DND-41 (cell line): ENCODE results near the gene STAT5B.
"Not testable (repeated sequence)": the region's sequence is repeated elsewhere in the genome, so short reads cannot be mapped to it uniquely, and the experiment has no call there.

Source experiments
- ATAC-seq: fragments of 200-7000 bp; cut with Tn5 transposase; 3 replicates; pipeline ENCODE4 v1.9.1; 2021; ENCODE audit warnings: low read depth; ENCODE audit not compliant: insufficient read depth
- DNase-seq: peaks from one replicate; pipeline ENCODE4 v3.0.0-alpha.2; 2020
- H2AFZ ChIP-seq: 2 replicates; pipeline ENCODE4 v1.6.0; 2012; ENCODE audit warnings: low read depth, low read length
- H3K27ac ChIP-seq: 2 replicates; pipeline ENCODE4 v1.5.1; 2012; ENCODE audit warnings: low read length, inconsistent platforms
- H3K27me3 ChIP-seq: fragments of 200-600 bp; sonication (generic); 2 replicates; pipeline ENCODE4 v1.6.0; 2012; ENCODE audit warnings: low read length, mild to moderate bottlenecking, inconsistent platforms; ENCODE audit not compliant: insufficient read depth, poor library complexity
- H3K36me3 ChIP-seq: 2 replicates; pipeline ENCODE4 v1.5.1; 2012; ENCODE audit warnings: low read length, inconsistent platforms; ENCODE audit not compliant: insufficient read depth
- H3K4me1 ChIP-seq: 2 replicates; pipeline ENCODE4 v1.5.1; 2012; ENCODE audit warnings: mild to moderate bottlenecking, low read length; ENCODE audit not compliant: insufficient read depth
- H3K4me2 ChIP-seq: 2 replicates; pipeline ENCODE4 v1.6.0; 2012; ENCODE audit warnings: mild to moderate bottlenecking, moderate library complexity, low read length, inconsistent platforms; ENCODE audit not compliant: insufficient read depth
- H3K4me3 ChIP-seq, 2 experiments: fragments of 200-600 bp in 1 of 2; shearing (Covaris generic) in 1 of 2; 2 replicates each; pipeline ENCODE4 v1.5.1; 2012 to 2016; ENCODE audit warnings: inconsistent platforms in 2 of 2, low read length in 2 of 2, mild to moderate bottlenecking in 2 of 2, low read depth in 1 of 2, moderate library complexity in 1 of 2
- H3K79me2 ChIP-seq: 2 replicates; pipeline ENCODE4 v1.6.0; 2012; ENCODE audit warnings: low read length, inconsistent platforms; ENCODE audit not compliant: insufficient read depth
- H3K9ac ChIP-seq: 2 replicates; pipeline ENCODE4 v1.6.0; 2012; ENCODE audit warnings: low read depth, mild to moderate bottlenecking, inconsistent platforms, low read length, moderate library complexity
- H3K9me3 ChIP-seq: 2 replicates; pipeline ENCODE4 v1.5.1; 2012; ENCODE audit warnings: low read length, moderate library complexity, mild to moderate bottlenecking, inconsistent platforms; ENCODE audit not compliant: insufficient read depth, severe bottlenecking
- H4K20me1 ChIP-seq: 2 replicates; pipeline ENCODE4 v1.6.0; 2012; ENCODE audit warnings: low read length; ENCODE audit not compliant: insufficient read depth
- EZH2 ChIP-seq: IDR thresholded peaks from 3 replicates; pipeline ENCODE4 v1.6.1; 2012; ENCODE audit warnings: borderline replicate concordance, low read depth, mild to moderate bottlenecking, moderate library complexity, low read length, inconsistent platforms; ENCODE audit not compliant: severe bottlenecking
- TF ChIP-seq, protein P1 (sequence below): IDR thresholded peaks from 2 replicates; pipeline ENCODE4 v1.5.1; 2012; ENCODE audit warnings: borderline replicate concordance, low read length, moderate library complexity, mild to moderate bottlenecking; ENCODE audit not compliant: poor library complexity, severe bottlenecking; ENCODE audit errors: extremely low read depth

The STAT5B gene

DNA sequence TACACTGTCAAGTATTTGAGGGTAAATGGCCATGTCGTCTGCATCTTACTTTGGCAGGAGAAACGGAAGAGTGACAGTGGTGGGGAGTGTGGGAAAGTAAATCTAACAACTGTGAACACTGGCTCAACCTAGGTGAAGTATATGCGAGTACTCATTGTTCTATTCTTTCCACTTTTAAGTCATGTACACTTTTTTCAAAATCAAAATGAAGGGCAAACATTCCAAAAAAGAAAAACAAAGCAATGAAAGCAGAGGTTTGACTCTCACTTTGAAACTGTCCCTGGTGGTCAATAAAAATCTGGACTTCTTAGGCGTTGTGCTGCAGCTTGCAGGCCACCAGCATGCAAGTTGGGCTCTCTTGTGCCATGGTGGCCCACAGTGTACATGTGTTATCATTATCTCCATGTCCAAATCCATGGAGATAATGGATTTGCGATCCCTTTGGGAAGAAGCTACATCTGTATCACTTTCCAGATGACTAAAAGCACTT is 32.7 kb downstream of the STAT5B start:
- Histone ChIP-seq H3K9me3 (no peaks in the 10 kb centered on the region), H3K79me2 (peaks cover 55% of the 10 kb centered on the region), H2AFZ (no peak overlapping the region), H3K9ac (no peak overlapping the region), H4K20me1 (no peaks in the 10 kb centered on the region; the same call in 1 of the 2 replicates), H3K27ac (no peak overlapping the region), H3K27me3 (no peaks in the 10 kb centered on the region), H3K4me1 (peaks cover 7% of the 10 kb centered on the region), H3K4me2 (no peak overlapping the region), H3K4me3 (no peak overlapping the region), H3K36me3 (no peaks in the 10 kb centered on the region)
- TF ChIP-seq, protein P1, sequence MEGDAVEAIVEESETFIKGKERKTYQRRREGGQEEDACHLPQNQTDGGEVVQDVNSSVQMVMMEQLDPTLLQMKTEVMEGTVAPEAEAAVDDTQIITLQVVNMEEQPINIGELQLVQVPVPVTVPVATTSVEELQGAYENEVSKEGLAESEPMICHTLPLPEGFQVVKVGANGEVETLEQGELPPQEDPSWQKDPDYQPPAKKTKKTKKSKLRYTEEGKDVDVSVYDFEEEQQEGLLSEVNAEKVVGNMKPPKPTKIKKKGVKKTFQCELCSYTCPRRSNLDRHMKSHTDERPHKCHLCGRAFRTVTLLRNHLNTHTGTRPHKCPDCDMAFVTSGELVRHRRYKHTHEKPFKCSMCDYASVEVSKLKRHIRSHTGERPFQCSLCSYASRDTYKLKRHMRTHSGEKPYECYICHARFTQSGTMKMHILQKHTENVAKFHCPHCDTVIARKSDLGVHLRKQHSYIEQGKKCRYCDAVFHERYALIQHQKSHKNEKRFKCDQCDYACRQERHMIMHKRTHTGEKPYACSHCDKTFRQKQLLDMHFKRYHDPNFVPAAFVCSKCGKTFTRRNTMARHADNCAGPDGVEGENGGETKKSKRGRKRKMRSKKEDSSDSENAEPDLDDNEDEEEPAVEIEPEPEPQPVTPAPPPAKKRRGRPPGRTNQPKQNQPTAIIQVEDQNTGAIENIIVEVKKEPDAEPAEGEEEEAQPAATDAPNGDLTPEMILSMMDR = no peak
- TF ChIP-seq EZH2 = no peak
- no peak for ATAC-seq
- DNase-seq = no peak

DNA sequence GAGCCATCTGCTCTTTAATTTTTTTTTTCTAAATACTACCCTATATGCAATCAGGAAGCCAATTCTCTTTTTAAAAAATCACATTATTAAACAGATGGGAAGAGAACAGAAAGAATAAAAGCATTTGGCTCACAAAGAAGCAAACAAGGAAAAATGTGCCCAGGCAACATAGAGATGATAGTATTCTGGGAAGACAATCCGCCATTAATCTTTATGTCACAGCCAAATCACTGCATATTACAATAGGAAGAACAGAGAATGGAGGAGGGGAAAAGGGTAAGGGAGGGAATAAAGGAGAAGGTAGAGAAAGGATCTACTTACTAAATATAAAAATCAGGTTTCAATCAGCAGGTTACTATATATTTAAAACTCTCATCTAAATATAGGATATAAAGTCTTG is 34.3 kb downstream of the STAT5B start:
- Histone ChIP-seq H3K9me3 (no peaks in the 10 kb centered on the region), H2AFZ (no peak overlapping the region), H3K4me3 (no peak overlapping the region), H3K9ac (no peak overlapping the region), H3K4me1 (no peaks in the 10 kb centered on the region), H3K36me3 (no peaks in the 10 kb centered on the region), H3K4me2 (no peak overlapping the region), H4K20me1 (no peaks in the 10 kb centered on the region; the same call in 1 of the 2 replicates), H3K27me3 (no peaks in the 10 kb centered on the region), H3K27ac (no peak overlapping the region), H3K79me2 (peaks cover 49% of the 10 kb centered on the region)
- ATAC-seq = no peak
- DNase-seq = no peak
- TF ChIP-seq, protein P1 = no peak
- TF ChIP-seq EZH2 = no peak

DNA sequence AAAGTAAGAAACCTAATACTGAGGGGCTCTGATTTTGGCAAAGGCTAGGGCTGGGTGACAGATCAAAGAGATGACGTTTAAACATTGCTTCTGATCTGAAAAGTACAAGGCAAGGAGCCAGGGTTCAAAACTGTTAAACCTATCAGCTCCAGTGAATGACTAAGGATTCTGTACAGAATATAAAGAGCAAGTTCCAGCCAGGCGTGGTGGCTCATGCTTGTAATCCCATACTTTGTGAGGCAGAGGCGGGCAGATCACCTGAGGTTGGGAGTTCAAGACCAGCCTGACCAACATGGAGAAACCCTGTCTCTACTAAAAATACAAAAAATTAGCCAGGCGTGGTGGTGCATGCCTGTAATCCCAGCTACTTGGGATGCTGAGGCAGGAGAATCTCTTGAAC is 35.3 kb downstream of the STAT5B start:
- not testable (repeated sequence) for H4K20me1 ChIP-seq, H3K36me3 ChIP-seq, H3K27me3 ChIP-seq, ATAC-seq, H3K4me2 ChIP-seq, H3K27ac ChIP-seq, H3K9ac ChIP-seq, H2AFZ ChIP-seq, H3K9me3 ChIP-seq, H3K4me1 ChIP-seq, H3K4me3 ChIP-seq, DNase-seq
- peaks cover 45% of the 10 kb centered on the region for H3K79me2 ChIP-seq

DNA sequence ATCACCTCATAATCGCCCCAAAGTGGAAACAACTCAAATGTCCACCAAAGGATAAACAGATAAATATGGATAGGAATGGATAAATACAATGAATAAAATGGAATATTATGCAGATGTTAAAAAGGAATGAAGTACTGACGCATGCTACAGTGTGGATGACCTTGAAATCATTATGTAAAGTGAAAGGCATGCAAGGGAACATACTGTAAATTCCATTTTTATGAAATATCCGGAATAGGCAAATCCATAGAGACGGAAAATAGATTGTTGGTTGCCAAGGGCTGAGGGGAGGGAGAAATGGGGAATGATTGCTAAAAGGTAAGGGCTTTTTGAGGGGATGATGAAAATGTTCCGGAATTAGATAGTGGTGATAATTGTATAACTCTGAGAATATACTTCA is 36.0 kb downstream of the STAT5B start:
- Histone ChIP-seq H3K79me2 (peaks cover 41% of the 10 kb centered on the region), H4K20me1 (no peaks in the 10 kb centered on the region; the same call in 1 of the 2 replicates), H2AFZ (no peak overlapping the region), H3K9ac (no peak overlapping the region), H3K4me3 (no peak overlapping the region), H3K27ac (no peak overlapping the region), H3K4me1 (no peaks in the 10 kb centered on the region), H3K27me3 (no peaks in the 10 kb centered on the region), H3K4me2 (no peak overlapping the region), H3K36me3 (no peaks in the 10 kb centered on the region), H3K9me3 (no peaks in the 10 kb centered on the region)
- DNase-seq = no peak
- ATAC-seq = no peak
- TF ChIP-seq, protein P1 = no peak
- TF ChIP-seq EZH2 = no peak

DNA sequence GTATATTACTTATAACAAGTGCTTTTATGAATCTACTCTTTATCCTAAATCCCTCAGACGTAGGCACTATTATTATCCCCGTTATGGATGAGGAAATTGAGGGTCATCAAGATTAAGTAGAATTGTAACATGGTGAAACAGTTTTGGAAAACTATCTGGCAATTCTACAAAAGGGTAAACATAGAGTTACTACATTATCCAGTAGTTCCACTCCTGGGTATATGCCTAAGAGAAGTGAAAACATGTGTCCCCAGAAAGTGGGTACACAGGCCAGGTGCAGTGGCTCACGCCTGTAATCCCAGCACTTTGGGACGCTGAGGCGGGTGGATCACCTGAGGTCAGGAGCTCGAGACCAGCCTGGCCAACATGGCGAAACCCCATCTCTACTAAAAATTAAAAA is 36.6 kb downstream of the STAT5B start:
- not testable (repeated sequence) for H2AFZ ChIP-seq, H3K4me2 ChIP-seq, DNase-seq, H3K27ac ChIP-seq, H3K4me1 ChIP-seq, H3K9me3 ChIP-seq, H3K4me3 ChIP-seq, H4K20me1 ChIP-seq, ATAC-seq, H3K9ac ChIP-seq, H3K27me3 ChIP-seq, H3K36me3 ChIP-seq
- peaks cover 45% of the 10 kb centered on the region for H3K79me2 ChIP-seq
